NT2/D1 (cell line): Measurements from ENCODE around the gene THTPA.

Experiments used
- SUZ12 ChIP-seq: IDR thresholded peaks from 2 replicates; pipeline ENCODE4 v1.6.1; 2011; ENCODE audit not compliant: insufficient read length, insufficient read depth; ENCODE audit errors: extremely low read depth
- YY1 ChIP-seq: IDR thresholded peaks from 2 replicates; pipeline ENCODE4 v1.6.1; 2011; ENCODE audit not compliant: insufficient read length, insufficient read depth
- ZNF274 ChIP-seq: IDR thresholded peaks from 2 replicates; pipeline ENCODE4 v1.6.1; 2011; ENCODE audit warnings: mild to moderate bottlenecking, low read depth, low read length

DNA sequence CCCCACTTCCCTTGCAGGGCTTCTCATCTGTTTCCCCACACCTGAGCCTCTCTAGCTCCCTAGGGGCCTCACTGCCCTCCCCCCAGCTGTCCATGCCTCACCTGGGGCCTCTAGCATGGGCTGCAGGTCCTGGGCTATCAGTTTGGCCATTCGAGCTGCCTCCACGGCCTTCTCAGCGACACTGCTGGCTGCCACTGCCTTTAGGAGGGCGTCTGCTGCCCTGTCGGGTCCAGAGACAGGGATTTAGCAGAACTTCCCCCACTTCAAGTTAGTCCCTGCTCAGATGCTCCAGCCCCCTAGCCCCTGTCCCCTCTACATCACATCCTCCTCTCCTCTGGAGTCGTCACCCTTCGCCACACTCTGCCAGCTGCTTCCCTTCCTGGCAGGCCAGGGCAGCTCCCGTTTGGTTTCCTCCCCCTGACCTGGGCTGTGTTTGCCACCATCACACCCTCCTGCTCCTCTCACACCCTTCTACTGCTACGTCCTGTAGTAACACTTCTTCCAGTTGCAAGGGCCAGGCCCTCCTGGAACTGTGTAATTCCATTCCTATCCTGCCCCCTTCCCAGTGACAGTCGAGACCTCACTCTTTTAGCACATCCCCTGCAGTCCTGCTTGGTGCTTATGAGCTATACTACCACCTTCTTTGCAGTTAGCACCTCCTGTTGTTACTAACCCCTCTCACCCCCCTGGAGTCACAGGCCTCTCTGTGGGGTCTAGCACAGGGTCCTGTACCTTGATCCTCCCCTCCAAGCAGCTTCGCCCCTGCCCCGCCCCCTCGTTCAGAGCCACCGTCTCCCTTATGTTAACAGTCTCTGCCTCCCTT, 15.8 kb downstream of the THTPA start:
- TF ChIP-seq SUZ12, result no peak
- no peak for TF ChIP-seq YY1
- no peak for TF ChIP-seq ZNF274
